ENCODE data around the gene MED9. TPM values are rescaled to one million over a fixed set of nuclear protein-coding genes. Genes with fewer than 3 reads are reported as not detected.

MED9 gene
- total RNA-seq, 1 experiment from 2014 or later: 13.1 TPM

GRCh38 chr17:17540935-17541639 lies 64.3 kb downstream of the MED9 start:
- no peaks in the 10 kb centered on the region for H3K36me3 ChIP-seq
- no peak for DNase-seq (ENCODE audit: low read depth in 1 of 2, low spot score in 2 of 2)
- H3K4me1 ChIP-seq (replicated peaks): peaks cover 9% of the 10 kb centered on the region; the same call in 1 of the 2 replicates
- H3K4me3 ChIP-seq: no peak overlapping the region
- H3K9me3 ChIP-seq (replicated peaks): no peaks in the 10 kb centered on the region
- H3K27me3 ChIP-seq (replicated peaks): no peaks in the 10 kb centered on the region
- H3K27ac ChIP-seq: no peak overlapping the region

DNA sequence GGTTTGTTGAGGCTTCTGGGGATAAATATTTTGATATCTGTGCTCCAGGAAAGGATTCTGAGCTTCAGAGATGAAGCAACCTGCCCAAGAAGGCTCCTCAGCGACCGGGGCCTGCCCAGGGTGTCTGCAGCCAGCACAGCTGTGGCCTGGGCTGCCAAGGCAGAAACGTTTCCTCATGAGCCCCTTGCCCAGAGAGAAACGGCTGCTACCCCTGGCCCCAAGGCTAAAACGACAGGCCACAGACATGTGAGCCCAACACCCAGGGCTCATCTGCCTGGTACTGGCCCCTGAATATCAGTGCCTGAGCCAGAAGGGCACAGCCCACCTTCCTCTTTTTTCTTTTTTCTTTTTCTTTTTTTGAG lies 64.8 kb downstream of the MED9 start:
- no peak for DNase-seq (ENCODE audit: low read depth in 1 of 2, low spot score in 2 of 2)
- H3K27ac ChIP-seq: no peak overlapping the region
- H3K36me3 ChIP-seq: no peaks in the 10 kb centered on the region
- no peaks in the 10 kb centered on the region for H3K27me3 ChIP-seq (replicated peaks)
- no peaks in the 10 kb centered on the region for H3K9me3 ChIP-seq (replicated peaks)
- peaks cover 9% of the 10 kb centered on the region; the same call in 1 of the 2 replicates for H3K4me1 ChIP-seq (replicated peaks)
- no peak overlapping the region for H3K4me3 ChIP-seq

Other genes starting within 250 kb of the MED9 start
- gene FLCN, start 239.8 kb upstream of the MED9 start, total RNA-seq (2014; rRNA removed; shearing (Covaris generic)): 14.3 and 18.6 TPM in 2 replicates
- gene COPS3, start 195.8 kb upstream of the MED9 start, total RNA-seq (2014; rRNA removed; shearing (Covaris generic)): 132 and 182 TPM in 2 replicates
- gene NT5M, start 173.6 kb upstream of the MED9 start, total RNA-seq (2014; rRNA removed; shearing (Covaris generic)): 0.69 and 0.87 TPM in 2 replicates
- 0.28 and 1.3 TPM in 2 replicates for gene RASD1, start 19.4 kb downstream of the MED9 start, total RNA-seq (2014; rRNA removed; shearing (Covaris generic))
- 49.2 and 49.3 TPM in 2 replicates for gene PEMT, start 114.7 kb downstream of the MED9 start, total RNA-seq (2014; rRNA removed; shearing (Covaris generic))
- gene RAI1, start 204.5 kb downstream of the MED9 start, total RNA-seq (2014; rRNA removed; shearing (Covaris generic)): 7.6 and 12.7 TPM in 2 replicates

Data from SJSA1 (cell line).